DOHH2 (cell line): ENCODE results near the gene LINGO1.

Experiments
- H3F3A ChIP-seq: fragments of 200-600 bp; sonication (generic), shearing (Covaris generic); 2 replicates; pipeline ENCODE4 v1.6.0; 2016; ENCODE audit warnings: antibody characterized with exemption, mild to moderate bottlenecking; ENCODE audit not compliant: control insufficient read depth, insufficient read depth
- H3K27ac ChIP-seq: fragments of 200-600 bp; sonication (generic); 2 replicates; pipeline ENCODE4 v1.5.1; 2014; ENCODE audit warnings: low read depth, mild to moderate bottlenecking, low read length, moderate library complexity
- H3K27me3 ChIP-seq: fragments of 200-600 bp; sonication (generic); 2 replicates; pipeline ENCODE4 v1.6.1; 2014; ENCODE audit warnings: mild to moderate bottlenecking, low read length, mixed read lengths; ENCODE audit not compliant: control insufficient read depth
- H3K36me3 ChIP-seq: fragments of 200-600 bp; sonication (generic); 2 replicates; pipeline ENCODE4 v1.6.1; 2014; ENCODE audit warnings: mild to moderate bottlenecking, low read length, moderate library complexity, mixed read lengths; ENCODE audit not compliant: control insufficient read depth
- H3K4me1 ChIP-seq: fragments of 200-600 bp; sonication (generic); 2 replicates; pipeline ENCODE4 v1.6.1; 2014; ENCODE audit warnings: mild to moderate bottlenecking, low read length, mixed read lengths; ENCODE audit not compliant: control insufficient read depth
- H3K4me2 ChIP-seq: fragments of 200-600 bp; sonication (generic); 2 replicates; pipeline ENCODE4 v1.6.0; 2014; ENCODE audit warnings: mild to moderate bottlenecking, low read length, moderate library complexity
- H3K4me3 ChIP-seq: fragments of 200-600 bp; sonication (generic); 2 replicates; pipeline ENCODE4 v1.5.1; 2014; ENCODE audit warnings: mild to moderate bottlenecking, low read length, mixed read lengths
- H3K79me2 ChIP-seq: fragments of 200-600 bp; sonication (generic); 2 replicates; pipeline ENCODE4 v1.6.1; 2014; ENCODE audit warnings: mild to moderate bottlenecking, low read length, mixed read lengths; ENCODE audit not compliant: control insufficient read depth
- H3K9me2 ChIP-seq: fragments of 200-600 bp; sonication (generic); replicated peaks from 2 replicates; pipeline ENCODE4 v1.6.1; 2014; ENCODE audit warnings: mild to moderate bottlenecking, low read length, mixed read lengths; ENCODE audit not compliant: control insufficient read depth
- H3K9me3 ChIP-seq: fragments of 200-600 bp; sonication (generic); 2 replicates; pipeline ENCODE4 v1.6.1; 2014; ENCODE audit warnings: antibody characterized with exemption, low read length, mixed read lengths; ENCODE audit not compliant: control insufficient read depth, insufficient read depth
- H4K20me1 ChIP-seq: fragments of 200-600 bp; sonication (generic); 2 replicates; pipeline ENCODE4 v1.6.0; 2014; ENCODE audit warnings: low read depth, mild to moderate bottlenecking, antibody characterized with exemption, low read length, moderate library complexity; ENCODE audit not compliant: control insufficient read depth, insufficient read depth
- CTCF ChIP-seq: fragments of 200-600 bp; sonication (generic); IDR thresholded peaks from one replicate; pipeline ENCODE4 v1.5.1; 2014; ENCODE audit warnings: antibody characterized with exemption, mild to moderate bottlenecking, low read depth, low read length; ENCODE audit not compliant: poor library complexity, severe bottlenecking
- EZH2phosphoT487 ChIP-seq: fragments of 200-600 bp; sonication (generic); IDR thresholded peaks from 2 replicates; pipeline ENCODE4 v1.6.1; 2017; ENCODE audit warnings: borderline replicate concordance, mild to moderate bottlenecking, antibody characterized with exemption, low read length, moderate library complexity, mixed read lengths

LINGO1 gene

GRCh38 chr15:77675806-77676415, 43.2 kb upstream of the LINGO1 start:
- TF ChIP-seq EZH2phosphoT487 (no peak), CTCF (no peak)
- H3K9me3 ChIP-seq, result no peaks in the 10 kb centered on the region
- no peak overlapping the region for H3K4me2 ChIP-seq
- H4K20me1 ChIP-seq, result no peaks in the 10 kb centered on the region
- H3K27me3 ChIP-seq, result no peaks in the 10 kb centered on the region
- H3K27ac ChIP-seq, result no peak overlapping the region
- H3K36me3 ChIP-seq, result no peaks in the 10 kb centered on the region
- no peaks in the 10 kb centered on the region for H3K4me1 ChIP-seq
- H3F3A ChIP-seq, result no peaks in the 10 kb centered on the region
- H3K9me2 ChIP-seq, result no peaks in the 10 kb centered on the region
- H3K4me3 ChIP-seq, result no peak overlapping the region
- H3K79me2 ChIP-seq, result no peaks in the 10 kb centered on the region

- no peaks in the 10 kb centered on the region for H3K9me3 ChIP-seq
- H3K27me3 ChIP-seq, result no peaks in the 10 kb centered on the region
- no peaks in the 10 kb centered on the region for H4K20me1 ChIP-seq
- no peak for TF ChIP-seq CTCF
- TF ChIP-seq EZH2phosphoT487, result no peak
- no peaks in the 10 kb centered on the region for H3K36me3 ChIP-seq
- H3K4me1 ChIP-seq, result peaks cover 13% of the 10 kb centered on the region
- H3K4me3 ChIP-seq, result no peak overlapping the region
- H3K27ac ChIP-seq, result no peak overlapping the region
- no peaks in the 10 kb centered on the region for H3K9me2 ChIP-seq
- no peaks in the 10 kb centered on the region for H3K79me2 ChIP-seq
- H3K4me2 ChIP-seq, result no peak overlapping the region
- H3F3A ChIP-seq, result no peaks in the 10 kb centered on the region
Measured at GRCh38 chr15:77674327-77674726, 41.6 kb upstream of the LINGO1 start.

- no peaks in the 10 kb centered on the region for H3K36me3 ChIP-seq
- H4K20me1 ChIP-seq, result no peaks in the 10 kb centered on the region
- no peaks in the 10 kb centered on the region for H3F3A ChIP-seq
- no peaks in the 10 kb centered on the region for H3K9me2 ChIP-seq
- no peak overlapping the region for H3K4me2 ChIP-seq
- no peaks in the 10 kb centered on the region for H3K79me2 ChIP-seq
- no peaks in the 10 kb centered on the region for H3K27me3 ChIP-seq
- no peak overlapping the region for H3K27ac ChIP-seq
- H3K4me1 ChIP-seq, result peaks cover 13% of the 10 kb centered on the region
- no peaks in the 10 kb centered on the region for H3K9me3 ChIP-seq
- H3K4me3 ChIP-seq, result no peak overlapping the region
- TF ChIP-seq CTCF, result no peak
Measured at GRCh38 chr15:77673866-77674265, 41.2 kb upstream of the LINGO1 start.

GRCh38 chr15:77672135-77672534, 39.4 kb upstream of the LINGO1 start:
- no peak for TF ChIP-seq EZH2phosphoT487
- no peak for TF ChIP-seq CTCF
- Histone ChIP-seq H3K36me3 (no peaks in the 10 kb centered on the region), H3K27me3 (no peaks in the 10 kb centered on the region), H3F3A (no peaks in the 10 kb centered on the region), H4K20me1 (no peaks in the 10 kb centered on the region), H3K79me2 (no peaks in the 10 kb centered on the region), H3K4me2 (no peak overlapping the region), H3K4me3 (no peak overlapping the region), H3K4me1 (peaks cover 13% of the 10 kb centered on the region), H3K27ac (no peak overlapping the region), H3K9me2 (no peaks in the 10 kb centered on the region), H3K9me3 (no peaks in the 10 kb centered on the region)
